Measurements from ENCODE around the gene DNAH1. TPM values are rescaled to one million over a fixed set of nuclear protein-coding genes. Genes with fewer than 3 reads are reported as not detected.

Gene DNAH1
- total RNA-seq, 1 experiment from 2014 or later = 5.5 TPM

DNA sequence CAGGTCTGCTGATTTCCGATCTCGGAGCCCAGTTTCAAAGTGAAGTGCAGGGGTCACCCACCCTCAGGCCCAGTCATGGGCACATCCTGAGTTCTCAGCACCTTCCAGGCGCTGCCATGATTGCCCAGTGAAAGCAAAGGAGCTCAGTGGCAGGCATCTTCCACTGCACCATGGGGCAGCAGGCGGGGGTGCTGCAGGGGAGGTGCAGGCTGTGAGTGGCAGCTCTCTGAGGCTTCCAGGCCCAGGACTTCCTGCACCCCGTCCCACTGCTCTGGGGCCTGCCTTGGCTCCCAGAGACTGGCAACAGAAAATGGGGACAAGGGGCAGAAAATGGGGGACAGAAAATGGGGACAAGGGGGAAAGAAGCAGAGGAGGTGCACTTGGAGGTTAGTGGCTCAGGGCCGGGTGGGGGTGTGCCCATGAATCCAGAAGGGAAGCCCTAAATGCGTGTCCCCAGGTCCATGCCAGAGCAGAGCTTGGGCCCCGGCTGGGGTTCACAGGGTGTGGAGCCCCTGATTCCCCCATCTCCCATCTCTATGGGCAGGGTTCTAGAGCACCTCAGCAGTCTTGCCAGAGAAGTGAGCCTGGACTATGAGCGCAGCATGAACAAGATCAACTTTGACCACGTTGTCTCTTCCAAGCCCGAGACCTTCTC, 28.0 kb downstream of the DNAH1 start:
- intact Hi-C loops (cut with micrococcal nuclease) = no loop called here
- no TSS peak for BruUV-seq (replicated peaks)
- Histone ChIP-seq H4K20me1 (ENCODE audit: insufficient read depth) (no peaks in the 10 kb centered on the region), H3K36me3 (ENCODE audit: control insufficient read depth in 1 of 2, insufficient read depth in 2 of 2, low read length in 2 of 2) (no peaks in the 10 kb centered on the region), H3K27ac (ENCODE audit: low read depth, low read length) (no peak overlapping the region), H3K9me3 (ENCODE audit: control insufficient read depth in 1 of 2, insufficient read depth in 1 of 2, low read depth in 1 of 2, low read length in 2 of 2) (no peaks in the 10 kb centered on the region), H3K9me2 (ENCODE audit: insufficient read depth) (no peaks in the 10 kb centered on the region), H3K27me3 (ENCODE audit: insufficient read depth, low read length) (no peaks in the 10 kb centered on the region), H3K4me2 (ENCODE audit: low read length) (no peak overlapping the region), H3K9ac (ENCODE audit: low read length) (no peak overlapping the region), H3K4me3 (replicated peaks in 1 of 2; ENCODE audit: low read depth in 1 of 2, low read length in 2 of 2) (no peak overlapping the region), H3K79me2 (ENCODE audit: insufficient read depth, low read length) (no peaks in the 10 kb centered on the region), H3K4me1 (ENCODE audit: control insufficient read depth in 1 of 2, insufficient read depth in 2 of 2, low read length in 2 of 2) (peaks cover 0 to 5% of the 10 kb centered on the region in 2 experiments; a peak in 1 of 4 replicates), H2AFZ (ENCODE audit: low read depth, low read length, poor library complexity, severe bottlenecking) (no peak overlapping the region)
- ChIA-PET RAD21 (ENCODE audit: low non-redundant PET in 1 of 2, low total read pairs in 2 of 2, uncharacterized antibody in 2 of 2, unreplicated experiment in 2 of 2) (no interaction called here), CTCF (no interaction called here), POLR2A (no interaction called here)
- TF ChIP-seq EZH2phosphoT487 (IDR thresholded peaks at IDR 0.05; ENCODE audit: borderline replicate concordance) = no peak
- TF ChIP-seq, protein P1, sequence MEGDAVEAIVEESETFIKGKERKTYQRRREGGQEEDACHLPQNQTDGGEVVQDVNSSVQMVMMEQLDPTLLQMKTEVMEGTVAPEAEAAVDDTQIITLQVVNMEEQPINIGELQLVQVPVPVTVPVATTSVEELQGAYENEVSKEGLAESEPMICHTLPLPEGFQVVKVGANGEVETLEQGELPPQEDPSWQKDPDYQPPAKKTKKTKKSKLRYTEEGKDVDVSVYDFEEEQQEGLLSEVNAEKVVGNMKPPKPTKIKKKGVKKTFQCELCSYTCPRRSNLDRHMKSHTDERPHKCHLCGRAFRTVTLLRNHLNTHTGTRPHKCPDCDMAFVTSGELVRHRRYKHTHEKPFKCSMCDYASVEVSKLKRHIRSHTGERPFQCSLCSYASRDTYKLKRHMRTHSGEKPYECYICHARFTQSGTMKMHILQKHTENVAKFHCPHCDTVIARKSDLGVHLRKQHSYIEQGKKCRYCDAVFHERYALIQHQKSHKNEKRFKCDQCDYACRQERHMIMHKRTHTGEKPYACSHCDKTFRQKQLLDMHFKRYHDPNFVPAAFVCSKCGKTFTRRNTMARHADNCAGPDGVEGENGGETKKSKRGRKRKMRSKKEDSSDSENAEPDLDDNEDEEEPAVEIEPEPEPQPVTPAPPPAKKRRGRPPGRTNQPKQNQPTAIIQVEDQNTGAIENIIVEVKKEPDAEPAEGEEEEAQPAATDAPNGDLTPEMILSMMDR (IDR thresholded peaks at IDR 0.05 in 2 of 3, conservative IDR thresholded peaks at IDR 0.05 in 1 of 3; ENCODE audit: borderline replicate concordance in 1 of 3, insufficient read depth in 1 of 3, low read depth in 2 of 3, low read length in 2 of 3) = no peak
- no peak for TF ChIP-seq FOSL1 (IDR thresholded peaks at IDR 0.05; ENCODE audit: low read depth)
- no peak for TF ChIP-seq RAD21 (IDR thresholded peaks at IDR 0.05; ENCODE audit: low read depth)
- TF ChIP-seq, protein P2, sequence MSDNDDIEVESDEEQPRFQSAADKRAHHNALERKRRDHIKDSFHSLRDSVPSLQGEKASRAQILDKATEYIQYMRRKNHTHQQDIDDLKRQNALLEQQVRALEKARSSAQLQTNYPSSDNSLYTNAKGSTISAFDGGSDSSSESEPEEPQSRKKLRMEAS (IDR thresholded peaks at IDR 0.05) = no peak
- TF ChIP-seq CEBPB (IDR thresholded peaks at IDR 0.05; ENCODE audit: low read depth) = no peak
- no peak for TF ChIP-seq POLR2AphosphoS5 (IDR thresholded peaks at IDR 0.05; ENCODE audit: low read depth, low read length)
- TF ChIP-seq POLR2A (IDR thresholded peaks at IDR 0.05; ENCODE audit: borderline replicate concordance, extremely low read depth, insufficient read depth, insufficient read length) = no peak
- TF ChIP-seq, protein P3, sequence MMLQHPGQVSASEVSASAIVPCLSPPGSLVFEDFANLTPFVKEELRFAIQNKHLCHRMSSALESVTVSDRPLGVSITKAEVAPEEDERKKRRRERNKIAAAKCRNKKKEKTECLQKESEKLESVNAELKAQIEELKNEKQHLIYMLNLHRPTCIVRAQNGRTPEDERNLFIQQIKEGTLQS (IDR thresholded peaks at IDR 0.05) = no peak
- TF ChIP-seq CBX3 (IDR thresholded peaks at IDR 0.05; ENCODE audit: low read depth) = no peak
- TF ChIP-seq, protein P4, sequence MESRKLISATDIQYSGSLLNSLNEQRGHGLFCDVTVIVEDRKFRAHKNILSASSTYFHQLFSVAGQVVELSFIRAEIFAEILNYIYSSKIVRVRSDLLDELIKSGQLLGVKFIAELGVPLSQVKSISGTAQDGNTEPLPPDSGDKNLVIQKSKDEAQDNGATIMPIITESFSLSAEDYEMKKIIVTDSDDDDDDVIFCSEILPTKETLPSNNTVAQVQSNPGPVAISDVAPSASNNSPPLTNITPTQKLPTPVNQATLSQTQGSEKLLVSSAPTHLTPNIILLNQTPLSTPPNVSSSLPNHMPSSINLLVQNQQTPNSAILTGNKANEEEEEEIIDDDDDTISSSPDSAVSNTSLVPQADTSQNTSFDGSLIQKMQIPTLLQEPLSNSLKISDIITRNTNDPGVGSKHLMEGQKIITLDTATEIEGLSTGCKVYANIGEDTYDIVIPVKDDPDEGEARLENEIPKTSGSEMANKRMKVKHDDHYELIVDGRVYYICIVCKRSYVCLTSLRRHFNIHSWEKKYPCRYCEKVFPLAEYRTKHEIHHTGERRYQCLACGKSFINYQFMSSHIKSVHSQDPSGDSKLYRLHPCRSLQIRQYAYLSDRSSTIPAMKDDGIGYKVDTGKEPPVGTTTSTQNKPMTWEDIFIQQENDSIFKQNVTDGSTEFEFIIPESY (IDR thresholded peaks at IDR 0.05; ENCODE audit: extremely low read depth, insufficient replicate concordance, low read length) = no peak
- TF ChIP-seq ZFX (IDR thresholded peaks at IDR 0.05) = no peak
- no peak for TF ChIP-seq ZNF274 (IDR thresholded peaks at IDR 0.05; ENCODE audit: low read depth, low read length)
- TF ChIP-seq TCF7L2 (IDR thresholded peaks at IDR 0.05; ENCODE audit: borderline replicate concordance, extremely low read depth, insufficient read depth, insufficient read length) = no peak
- TF ChIP-seq YY1 (IDR thresholded peaks at IDR 0.05; ENCODE audit: extremely low read depth, insufficient replicate concordance, low read depth, low read length) = no peak
- TF ChIP-seq JUND (IDR thresholded peaks at IDR 0.05) = no peak
- no peak for TF ChIP-seq ELF1 (IDR thresholded peaks at IDR 0.05; ENCODE audit: borderline replicate concordance, low read depth)
- TF ChIP-seq SP1 (IDR thresholded peaks at IDR 0.05; ENCODE audit: low read depth) = no peak
- no peak for TF ChIP-seq SRF (IDR thresholded peaks at IDR 0.05; ENCODE audit: low read depth)
- TF ChIP-seq, protein P5, sequence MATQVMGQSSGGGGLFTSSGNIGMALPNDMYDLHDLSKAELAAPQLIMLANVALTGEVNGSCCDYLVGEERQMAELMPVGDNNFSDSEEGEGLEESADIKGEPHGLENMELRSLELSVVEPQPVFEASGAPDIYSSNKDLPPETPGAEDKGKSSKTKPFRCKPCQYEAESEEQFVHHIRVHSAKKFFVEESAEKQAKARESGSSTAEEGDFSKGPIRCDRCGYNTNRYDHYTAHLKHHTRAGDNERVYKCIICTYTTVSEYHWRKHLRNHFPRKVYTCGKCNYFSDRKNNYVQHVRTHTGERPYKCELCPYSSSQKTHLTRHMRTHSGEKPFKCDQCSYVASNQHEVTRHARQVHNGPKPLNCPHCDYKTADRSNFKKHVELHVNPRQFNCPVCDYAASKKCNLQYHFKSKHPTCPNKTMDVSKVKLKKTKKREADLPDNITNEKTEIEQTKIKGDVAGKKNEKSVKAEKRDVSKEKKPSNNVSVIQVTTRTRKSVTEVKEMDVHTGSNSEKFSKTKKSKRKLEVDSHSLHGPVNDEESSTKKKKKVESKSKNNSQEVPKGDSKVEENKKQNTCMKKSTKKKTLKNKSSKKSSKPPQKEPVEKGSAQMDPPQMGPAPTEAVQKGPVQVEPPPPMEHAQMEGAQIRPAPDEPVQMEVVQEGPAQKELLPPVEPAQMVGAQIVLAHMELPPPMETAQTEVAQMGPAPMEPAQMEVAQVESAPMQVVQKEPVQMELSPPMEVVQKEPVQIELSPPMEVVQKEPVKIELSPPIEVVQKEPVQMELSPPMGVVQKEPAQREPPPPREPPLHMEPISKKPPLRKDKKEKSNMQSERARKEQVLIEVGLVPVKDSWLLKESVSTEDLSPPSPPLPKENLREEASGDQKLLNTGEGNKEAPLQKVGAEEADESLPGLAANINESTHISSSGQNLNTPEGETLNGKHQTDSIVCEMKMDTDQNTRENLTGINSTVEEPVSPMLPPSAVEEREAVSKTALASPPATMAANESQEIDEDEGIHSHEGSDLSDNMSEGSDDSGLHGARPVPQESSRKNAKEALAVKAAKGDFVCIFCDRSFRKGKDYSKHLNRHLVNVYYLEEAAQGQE (IDR thresholded peaks at IDR 0.05; ENCODE audit: low read depth) = no peak
- DNase-seq (ENCODE audit: low read depth, low spot score) (no peak), ATAC-seq (no peak)
